Activated CD4-positive, alpha-beta memory T cell treated with anti-CD3 and anti-CD28 coated beads, Interleukin-2, amount 10 ng/mL, durations not matched to agents 7 days and 5 days (primary cell): ENCODE results near the gene PBX4. TPM values are rescaled to one million over a fixed set of nuclear protein-coding genes. Genes with fewer than 3 reads are reported as not detected.
"Not testable (repeated sequence)": the region's sequence is repeated elsewhere in the genome, so short reads cannot be mapped to it uniquely, and the experiment has no call there.

Source experiments
- CTCF ChIA-PET: fragments of 350-600 bp; sonication (Branson Sonifier 250); formaldehyde crosslinking; loops from one replicate; lab custom pipeline; 2021; ENCODE audit warnings: antibody characterized with exemption, inconsistent platforms; lab: Charles Lee
- POLR2A ChIA-PET: fragments of 350-600 bp; sonication (Branson Sonifier 250); formaldehyde crosslinking; loops from one replicate; lab custom pipeline; 2021; ENCODE audit warnings: antibody characterized with exemption; lab: Charles Lee
- DNase-seq: peaks from one replicate; pipeline ENCODE4 v3.0.0-alpha.2; 2020
- H3K27ac Mint-ChIP-seq: one replicate; pipeline ENCODE4 v1.8.0; 2021; ENCODE audit warnings: mild to moderate bottlenecking, mixed read lengths
- H3K27me3 Mint-ChIP-seq: one replicate; pipeline ENCODE4 v1.8.0; 2021; ENCODE audit warnings: mixed read lengths
- H3K36me3 Mint-ChIP-seq: one replicate; pipeline ENCODE4 v1.8.0; 2021; ENCODE audit warnings: low read depth, mixed read lengths
- H3K4me1 Mint-ChIP-seq: one replicate; pipeline ENCODE4 v1.8.0; 2021; ENCODE audit warnings: mixed read lengths
- H3K4me3 Mint-ChIP-seq: one replicate; pipeline ENCODE4 v1.8.0; 2021; ENCODE audit warnings: mild to moderate bottlenecking, mixed read lengths
- H3K9me3 Mint-ChIP-seq: one replicate; pipeline ENCODE4 v1.8.0; 2021; ENCODE audit warnings: mixed read lengths
- total RNA-seq, 2 experiments: library from RNA; stranded (reverse); gene quantifications; one replicate each; pipeline ENCODE4 v1.2.3, GENCODE V29; 2021

PBX4 gene
- 10 to 100 TPM; 49.0 to 55.6 TPM for total RNA-seq

GRCh38 chr19:19618219-19619051, at the start of gene PBX4:
Gene PBX4 (minus strand): TSS chr19:19618687. CDS start chr19:19618629, 58 bp downstream.
- POLR2A ChIA-PET = interaction anchor here (0.8 to 10.6 kb wide), 9 partner anchors 9 to 158 kb away, joined by 3 to 118 read pairs (median 6); partner anchors contain the start of gene ZNF101
- peak within 1 kb of the TSS; percentile 99 for H3K4me3 Mint-ChIP-seq
- no peaks in the 10 kb centered on the region for H3K9me3 Mint-ChIP-seq
- peaks cover 49% of the 10 kb centered on the region for H3K4me1 Mint-ChIP-seq
- H3K27me3 Mint-ChIP-seq = no peaks in the 10 kb centered on the region
- DNase-seq = peak; percentile 99
- H3K36me3 Mint-ChIP-seq = peaks cover 41% of the 10 kb centered on the region
- peak within 1 kb of the TSS; percentile 86 for H3K27ac Mint-ChIP-seq
- CTCF ChIA-PET = interaction anchor here (0.9 to 1.5 kb wide), 2 partner anchors 11 to 12 kb away, joined by 3 to 6 read pairs; no protein-coding TSS in a partner anchor

- H3K27me3 Mint-ChIP-seq, H3K9me3 Mint-ChIP-seq, DNase-seq, CTCF ChIA-PET: not testable (repeated sequence)
- Mint-ChIP-seq H3K4me1 (peaks cover 45% of the 10 kb centered on the region), H3K4me3 (peak overlapping the region; percentile 24), H3K27ac (peak overlapping the region; percentile 54), H3K36me3 (peaks cover 59% of the 10 kb centered on the region)
- POLR2A ChIA-PET = interaction anchor here (0.7 kb wide), 1 partner anchor 176 kb away, joined by 3 read pairs; no protein-coding TSS in a partner anchor
Measured at GRCh38 chr19:19665420-19665948, 47.0 kb upstream of the PBX4 start.

- CTCF ChIA-PET = interaction anchor here (0.5 to 3.8 kb wide), 5 partner anchors 19 to 131 kb away, joined by 3 to 13 read pairs (median 6); partner anchors contain the start of gene GMIP
- POLR2A ChIA-PET = interaction anchor here (0.7 to 4.6 kb wide), 33 partner anchors 9 to 760 kb away, joined by 3 to 50 read pairs (median 6); partner anchors contain the start of genes GMIP, NDUFA13, TSSK6 and ZNF14
- Mint-ChIP-seq H3K27me3 (no peaks in the 10 kb centered on the region), H3K36me3 (peaks cover 60% of the 10 kb centered on the region), H3K4me1 (peaks cover 41% of the 10 kb centered on the region), H3K4me3 (peak within 1 kb of the TSS; percentile 81), H3K27ac (peak within 1 kb of the TSS; percentile 98), H3K9me3 (no peaks in the 10 kb centered on the region)
- DNase-seq = peak; percentile 95
Measured at GRCh38 chr19:19663256-19664120, 45.0 kb upstream of the PBX4 start, which contains the start of gene ATP13A1. Gene ATP13A1 (minus strand): TSS chr19:19663676. CDS start chr19:19663666, 10 bp downstream.

GRCh38 chr19:19662871-19663255, 44.4 kb upstream of the PBX4 start:
- CTCF ChIA-PET = interaction anchor here (0.6 to 3.8 kb wide), 4 partner anchors 19 to 131 kb away, joined by 3 to 13 read pairs (median 8); partner anchors contain the start of gene GMIP
- H3K36me3 Mint-ChIP-seq = peaks cover 60% of the 10 kb centered on the region
- no peak for DNase-seq
- no peaks in the 10 kb centered on the region for H3K27me3 Mint-ChIP-seq
- peak overlapping the region; percentile 96 for H3K27ac Mint-ChIP-seq
- H3K4me1 Mint-ChIP-seq = peaks cover 34% of the 10 kb centered on the region
- H3K9me3 Mint-ChIP-seq = no peaks in the 10 kb centered on the region
- H3K4me3 Mint-ChIP-seq = peak overlapping the region; percentile 81
- POLR2A ChIA-PET = interaction anchor here (0.7 to 4.6 kb wide), 30 partner anchors 9 to 1843 kb away, joined by 3 to 50 read pairs (median 8); partner anchors contain the start of genes GMIP, NDUFA13, TSSK6 and ZNF14

- Mint-ChIP-seq H3K9me3 (no peaks in the 10 kb centered on the region), H3K27ac (peak overlapping the region; percentile 96), H3K36me3 (peaks cover 59% of the 10 kb centered on the region), H3K4me1 (peaks cover 29% of the 10 kb centered on the region), H3K4me3 (peak overlapping the region; percentile 81), H3K27me3 (no peaks in the 10 kb centered on the region)
- no peak for DNase-seq
- POLR2A ChIA-PET = interaction anchor here (0.7 to 4.6 kb wide), 31 partner anchors 10 to 1843 kb away, joined by 3 to 50 read pairs (median 7); partner anchors contain the start of genes GMIP, NDUFA13, TSSK6 and ZNF14
- CTCF ChIA-PET = interaction anchor here (0.7 to 3.8 kb wide), 9 partner anchors 18 to 593 kb away, joined by 3 to 13 read pairs (median 3); partner anchors contain the start of genes GMIP, NDUFA13, TSSK6 and ZNF506
Measured at GRCh38 chr19:19662344-19662743, 43.9 kb upstream of the PBX4 start.

GRCh38 chr19:19661675-19662251, 43.3 kb upstream of the PBX4 start:
- Mint-ChIP-seq H3K27me3 (no peaks in the 10 kb centered on the region), H3K4me3 (peak overlapping the region; percentile 81), H3K9me3 (no peaks in the 10 kb centered on the region), H3K27ac (peak overlapping the region; percentile 96), H3K4me1 (peaks cover 26% of the 10 kb centered on the region), H3K36me3 (peaks cover 59% of the 10 kb centered on the region)
- peak; percentile 76 for DNase-seq
- POLR2A ChIA-PET = interaction anchor here (0.7 to 4.6 kb wide), 27 partner anchors 10 to 1844 kb away, joined by 3 to 50 read pairs (median 8); partner anchors contain the start of genes GMIP, NDUFA13, TSSK6 and ZNF14
- CTCF ChIA-PET = interaction anchor here (0.7 to 3.8 kb wide), 8 partner anchors 18 to 593 kb away, joined by 3 to 13 read pairs (median 3); partner anchors contain the start of genes GMIP, NDUFA13, TSSK6 and ZNF506

GRCh38 chr19:19661141-19661674, 42.7 kb upstream of the PBX4 start:
- H3K27me3 Mint-ChIP-seq = no peaks in the 10 kb centered on the region
- ChIA-PET POLR2A (interaction anchor here (0.7 to 4.6 kb wide), 20 partner anchors 8 to 506 kb away, joined by 3 to 50 read pairs (median 10); partner anchors contain the start of genes GMIP, NDUFA13, TSSK6 and ZNF14), CTCF (interaction anchor here (0.9 to 3.8 kb wide), 7 partner anchors 17 to 160 kb away, joined by 3 to 13 read pairs (median 3); partner anchors contain the start of genes GMIP, NDUFA13, TSSK6 and ZNF506)
- no peaks in the 10 kb centered on the region for H3K9me3 Mint-ChIP-seq
- H3K27ac Mint-ChIP-seq = peak overlapping the region; percentile 96
- peak overlapping the region; percentile 81 for H3K4me3 Mint-ChIP-seq
- H3K4me1 Mint-ChIP-seq = peaks cover 24% of the 10 kb centered on the region
- DNase-seq = no peak
- peaks cover 63% of the 10 kb centered on the region for H3K36me3 Mint-ChIP-seq

GRCh38 chr19:19659646-19660245, 41.3 kb upstream of the PBX4 start:
- Mint-ChIP-seq H3K4me1 (peaks cover 24% of the 10 kb centered on the region), H3K27me3 (no peaks in the 10 kb centered on the region), H3K4me3 (no peak overlapping the region), H3K36me3 (peaks cover 75% of the 10 kb centered on the region), H3K27ac (peak overlapping the region; percentile 59), H3K9me3 (no peaks in the 10 kb centered on the region)
- ChIA-PET CTCF (interaction anchor here (3.8 kb wide), 1 partner anchor 16 kb away, joined by 13 read pairs; the partner anchor contains the start of gene GMIP), POLR2A (interaction anchor here (1.5 to 4.6 kb wide), 3 partner anchors 8 to 207 kb away, joined by 7 to 50 read pairs (median 36); partner anchors contain the start of gene ZNF253)
- no peak for DNase-seq

GRCh38 chr19:19657397-19657783, 38.9 kb upstream of the PBX4 start:
- peaks cover 19% of the 10 kb centered on the region for H3K4me1 Mint-ChIP-seq
- no peaks in the 10 kb centered on the region for H3K27me3 Mint-ChIP-seq
- no peaks in the 10 kb centered on the region for H3K9me3 Mint-ChIP-seq
- no peak overlapping the region for H3K4me3 Mint-ChIP-seq
- CTCF ChIA-PET = interaction anchor here (0.7 kb wide), 1 partner anchor 103 kb away, joined by 3 read pairs; no protein-coding TSS in a partner anchor
- no peak overlapping the region for H3K27ac Mint-ChIP-seq
- POLR2A ChIA-PET = interaction anchor here (1.1 kb wide), 1 partner anchor 12 kb away, joined by 3 read pairs; the partner anchor contains the start of gene ZNF101
- H3K36me3 Mint-ChIP-seq = peaks cover 82% of the 10 kb centered on the region
- no peak for DNase-seq

GRCh38 chr19:19656451-19657396, 38.2 kb upstream of the PBX4 start:
- no peak for DNase-seq
- Mint-ChIP-seq H3K27ac (no peak overlapping the region), H3K36me3 (peaks cover 81% of the 10 kb centered on the region), H3K27me3 (no peaks in the 10 kb centered on the region), H3K9me3 (no peaks in the 10 kb centered on the region), H3K4me1 (peaks cover 12% of the 10 kb centered on the region), H3K4me3 (no peak overlapping the region)
- CTCF ChIA-PET = no interaction called here
- POLR2A ChIA-PET = interaction anchor here (1.1 to 2.2 kb wide), 2 partner anchors 11 to 12 kb away, joined by 3 to 6 read pairs; partner anchors contain the start of gene ZNF101
